GM12872 (cell line): ENCODE results near the gene SETD9.

Experiments
- TF ChIP-seq, protein P1 (sequence below): IDR thresholded peaks from 3 replicates; pipeline ENCODE4 v1.5.1; 2011; ENCODE audit warnings: low read depth, mild to moderate bottlenecking, low read length, moderate library complexity; ENCODE audit not compliant: insufficient read depth

The SETD9 gene

DNA sequence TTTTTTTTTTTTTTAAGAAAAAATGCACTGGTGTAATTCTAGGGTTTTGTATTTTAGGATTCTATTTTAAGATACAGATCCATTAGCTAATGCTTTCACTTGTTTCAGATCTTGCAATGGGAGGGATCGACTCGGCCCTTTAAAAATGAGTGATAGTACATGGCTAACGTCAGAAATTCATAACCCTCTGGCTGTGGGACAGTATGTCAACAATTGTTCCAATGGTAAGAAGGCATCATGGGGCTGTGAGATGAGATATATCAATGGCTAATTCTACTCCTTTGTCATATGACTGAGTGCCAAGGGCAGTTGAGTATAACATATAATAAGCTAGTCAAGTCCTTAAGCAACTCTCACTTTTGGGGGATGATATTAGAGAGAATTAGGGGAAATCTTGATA, 4.4 kb downstream of the SETD9 start:
- TF ChIP-seq, protein P1, sequence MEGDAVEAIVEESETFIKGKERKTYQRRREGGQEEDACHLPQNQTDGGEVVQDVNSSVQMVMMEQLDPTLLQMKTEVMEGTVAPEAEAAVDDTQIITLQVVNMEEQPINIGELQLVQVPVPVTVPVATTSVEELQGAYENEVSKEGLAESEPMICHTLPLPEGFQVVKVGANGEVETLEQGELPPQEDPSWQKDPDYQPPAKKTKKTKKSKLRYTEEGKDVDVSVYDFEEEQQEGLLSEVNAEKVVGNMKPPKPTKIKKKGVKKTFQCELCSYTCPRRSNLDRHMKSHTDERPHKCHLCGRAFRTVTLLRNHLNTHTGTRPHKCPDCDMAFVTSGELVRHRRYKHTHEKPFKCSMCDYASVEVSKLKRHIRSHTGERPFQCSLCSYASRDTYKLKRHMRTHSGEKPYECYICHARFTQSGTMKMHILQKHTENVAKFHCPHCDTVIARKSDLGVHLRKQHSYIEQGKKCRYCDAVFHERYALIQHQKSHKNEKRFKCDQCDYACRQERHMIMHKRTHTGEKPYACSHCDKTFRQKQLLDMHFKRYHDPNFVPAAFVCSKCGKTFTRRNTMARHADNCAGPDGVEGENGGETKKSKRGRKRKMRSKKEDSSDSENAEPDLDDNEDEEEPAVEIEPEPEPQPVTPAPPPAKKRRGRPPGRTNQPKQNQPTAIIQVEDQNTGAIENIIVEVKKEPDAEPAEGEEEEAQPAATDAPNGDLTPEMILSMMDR, result no peak

DNA sequence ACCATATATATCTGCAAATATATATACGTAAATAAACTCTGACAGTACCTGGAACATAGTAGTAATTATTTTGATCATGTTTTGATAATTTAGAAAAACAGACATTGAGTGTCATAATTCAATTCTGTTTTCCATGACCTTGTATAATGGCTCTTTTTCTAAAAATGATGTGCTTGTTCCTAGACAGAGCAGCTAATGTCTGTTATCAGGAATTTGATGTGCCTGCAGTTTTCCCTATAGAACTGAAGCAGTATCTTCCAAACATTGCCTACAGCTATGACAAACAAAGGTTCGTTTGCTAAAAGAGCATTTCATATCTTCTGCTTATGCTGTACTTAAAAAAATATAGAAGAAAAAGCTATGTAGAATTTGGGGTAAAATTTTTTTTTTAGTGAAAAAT, 5.3 kb downstream of the SETD9 start:
- TF ChIP-seq, protein P1, result no peak

DNA sequence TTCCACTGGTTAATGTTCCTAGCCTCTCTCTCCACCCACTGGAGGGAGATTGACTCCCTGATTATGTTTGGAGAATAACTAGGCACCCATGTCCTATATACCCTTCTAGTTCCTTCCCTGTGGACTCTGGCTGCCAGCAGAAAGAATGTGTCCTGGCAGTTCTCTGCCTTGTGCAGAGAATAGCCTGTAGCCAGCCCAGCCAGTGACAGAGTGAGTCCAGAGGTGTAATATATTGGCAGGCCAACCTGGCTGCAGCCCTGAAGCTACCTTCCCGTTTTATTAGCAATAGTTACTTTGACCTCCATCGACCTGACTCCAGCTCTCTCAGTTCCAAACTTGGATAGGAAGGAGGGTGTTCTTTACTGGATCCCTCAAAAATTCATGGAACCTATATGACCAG, 8.1 kb downstream of the SETD9 start:
- TF ChIP-seq, protein P1, result no peak

DNA sequence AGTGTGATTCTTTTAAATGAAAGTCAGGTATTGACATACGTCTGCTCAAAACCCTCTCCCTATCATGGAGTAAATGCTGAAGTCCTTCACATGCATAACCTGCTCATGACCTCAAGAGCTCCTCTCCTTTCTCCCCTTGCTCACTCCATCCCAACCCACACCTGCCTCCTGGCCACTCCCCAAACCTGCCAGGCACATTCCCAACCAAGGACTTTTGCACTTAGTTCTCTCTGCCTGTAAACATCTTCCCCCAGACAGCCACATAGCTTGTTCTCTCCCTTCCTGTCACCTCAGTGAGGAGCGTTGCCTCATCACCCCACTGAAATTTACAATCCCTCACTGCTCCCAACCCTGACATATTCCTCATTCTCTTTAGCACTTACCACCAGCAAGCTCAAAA, 8.7 kb downstream of the SETD9 start:
- TF ChIP-seq, protein P1, result no peak

DNA sequence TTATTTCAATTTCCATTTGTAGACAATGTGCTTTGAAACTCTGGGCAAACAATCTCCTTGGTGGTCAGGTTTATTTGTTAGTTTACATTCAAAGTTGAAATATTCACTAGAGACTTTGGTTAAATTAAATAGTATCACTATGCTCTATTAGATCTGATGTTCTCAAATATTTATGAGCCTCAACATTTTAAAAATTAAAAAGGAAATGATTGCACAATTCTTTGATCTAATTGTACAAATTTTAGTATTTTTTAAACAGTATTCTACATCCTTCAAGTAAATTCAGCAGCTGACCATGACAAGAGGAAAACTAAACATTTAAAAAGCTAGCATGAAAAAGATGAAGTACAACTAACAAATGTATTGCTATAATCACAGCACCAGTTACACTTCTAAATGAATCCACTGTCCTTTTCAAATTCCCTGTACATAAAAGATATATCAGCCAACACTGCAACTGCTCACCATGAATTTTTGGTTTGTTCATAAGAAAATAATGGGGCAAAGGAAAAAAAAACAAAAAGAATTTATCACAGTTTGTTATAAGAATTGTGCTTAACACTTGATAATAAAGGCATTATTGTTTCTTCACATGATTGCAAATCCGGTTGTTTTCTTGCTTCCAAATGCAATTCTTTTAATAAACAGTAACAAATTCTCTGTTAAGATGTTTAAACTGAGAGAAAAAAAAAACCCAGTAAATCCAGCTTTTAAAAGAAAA, 10.7 kb downstream of the SETD9 start:
- TF ChIP-seq, protein P1, result no peak

DNA sequence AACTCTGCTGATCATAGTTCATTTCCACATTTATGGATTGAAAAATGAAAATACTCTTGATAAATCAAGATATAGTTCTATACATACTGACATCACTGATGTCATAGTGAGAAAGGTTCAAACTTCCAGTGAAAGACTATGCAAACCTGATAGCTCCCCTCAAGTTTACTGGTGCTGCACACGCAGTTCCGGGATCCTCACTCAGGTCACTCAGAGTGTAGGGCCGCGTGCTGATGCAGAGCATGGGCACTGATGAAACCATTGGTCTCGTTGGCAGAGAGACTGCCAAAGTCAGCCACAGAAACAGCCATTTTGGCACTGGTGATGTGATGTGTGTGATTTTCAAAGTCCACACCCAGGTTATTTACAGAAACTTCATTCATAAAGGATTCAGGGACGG, 13.5 kb downstream of the SETD9 start:
- TF ChIP-seq, protein P1, result no peak

DNA sequence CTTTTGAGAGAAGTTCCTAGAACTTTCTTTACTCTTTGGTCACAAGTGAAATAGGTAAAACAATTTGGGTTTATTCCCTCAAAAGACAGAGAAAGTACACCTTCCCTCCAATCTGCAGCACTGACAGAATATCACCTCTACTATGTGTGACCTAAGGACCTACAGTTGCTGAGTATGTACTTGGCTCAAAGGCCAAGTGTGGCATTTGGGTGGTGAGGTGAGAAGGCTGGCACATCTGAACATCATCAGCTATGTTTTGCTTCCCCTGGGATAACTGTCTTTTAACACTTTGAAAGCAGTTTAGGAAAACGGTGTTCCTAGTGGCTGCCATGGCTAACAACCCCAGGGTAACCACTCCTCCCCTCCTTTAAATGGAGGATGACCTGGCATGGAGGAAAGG, 24.9 kb downstream of the SETD9 start:
- TF ChIP-seq, protein P1, result no peak
